HG02610 (cell line): Measurements from ENCODE around the gene METTL16.
A peak's percentile ranks its signal among the peaks of the same experiment; 100 is the strongest.

Experiments used
- ATAC-seq: cut with Tn5 transposase; IDR thresholded peaks from one replicate; pipeline ENCODE4 v1.9.1; 2021; ENCODE audit warnings: mild to moderate bottlenecking, moderate library complexity; ENCODE audit not compliant: unreplicated experiment

METTL16 gene

GRCh38 chr17:2416010-2416734 is 95.5 kb downstream of the METTL16 start:
- no peak for ATAC-seq

GRCh38 chr17:2415081-2415480 is 96.6 kb downstream of the METTL16 start:
- ATAC-seq: no peak

DNA sequence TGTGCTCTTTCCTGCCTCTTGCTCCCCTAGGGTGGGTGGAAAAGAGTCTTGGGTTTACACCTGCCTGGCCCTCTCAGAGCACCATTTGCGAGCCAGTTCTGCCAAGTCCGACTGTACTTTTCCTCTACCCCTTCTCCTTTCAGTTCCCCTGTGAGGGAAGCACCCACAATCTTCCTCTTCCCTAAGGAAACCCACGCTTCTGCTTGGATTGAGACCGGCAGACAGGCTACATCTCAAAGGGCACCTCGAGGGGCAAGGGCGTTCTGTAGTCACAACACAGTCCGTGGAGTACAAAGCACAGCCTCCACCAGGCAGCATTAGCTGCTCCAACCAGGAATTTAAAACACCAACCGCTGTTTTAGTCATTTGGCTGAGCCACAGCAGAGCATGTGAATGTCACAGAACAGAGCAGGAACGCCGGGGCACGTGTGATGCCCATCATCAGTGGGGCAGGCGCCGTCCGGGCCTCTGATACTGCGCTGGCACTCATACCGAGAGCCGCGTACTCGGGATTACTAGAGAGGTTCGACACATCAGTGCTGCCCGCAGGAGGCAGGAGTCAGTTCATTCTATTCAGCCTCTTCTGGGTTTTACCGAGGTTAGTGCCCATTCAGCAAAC is 97.1 kb downstream of the METTL16 start:
- ATAC-seq: no peak

GRCh38 chr17:2412561-2413021 is 99.1 kb downstream of the METTL16 start:
- no peak for ATAC-seq

DNA sequence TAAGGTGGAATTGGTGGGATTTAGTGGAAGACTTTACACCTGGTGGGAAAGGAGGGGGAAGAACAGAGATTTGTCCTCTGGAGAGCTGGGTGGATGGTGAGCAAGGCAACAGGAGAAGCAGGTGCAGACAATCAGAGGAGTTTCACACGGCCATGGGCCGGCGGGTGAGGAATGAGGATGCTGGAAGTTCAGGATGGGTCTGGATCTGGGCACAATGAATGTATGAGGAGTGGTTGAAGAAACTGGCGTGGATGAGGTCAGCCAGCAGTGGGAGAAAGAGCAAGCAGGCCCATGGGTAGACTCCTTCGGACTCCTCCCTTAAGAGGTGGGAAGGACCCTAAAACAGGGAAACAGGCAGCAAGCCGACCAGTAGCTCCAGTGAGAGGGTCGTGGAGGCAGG is 100.7 kb downstream of the METTL16 start:
- ATAC-seq: no peak

DNA sequence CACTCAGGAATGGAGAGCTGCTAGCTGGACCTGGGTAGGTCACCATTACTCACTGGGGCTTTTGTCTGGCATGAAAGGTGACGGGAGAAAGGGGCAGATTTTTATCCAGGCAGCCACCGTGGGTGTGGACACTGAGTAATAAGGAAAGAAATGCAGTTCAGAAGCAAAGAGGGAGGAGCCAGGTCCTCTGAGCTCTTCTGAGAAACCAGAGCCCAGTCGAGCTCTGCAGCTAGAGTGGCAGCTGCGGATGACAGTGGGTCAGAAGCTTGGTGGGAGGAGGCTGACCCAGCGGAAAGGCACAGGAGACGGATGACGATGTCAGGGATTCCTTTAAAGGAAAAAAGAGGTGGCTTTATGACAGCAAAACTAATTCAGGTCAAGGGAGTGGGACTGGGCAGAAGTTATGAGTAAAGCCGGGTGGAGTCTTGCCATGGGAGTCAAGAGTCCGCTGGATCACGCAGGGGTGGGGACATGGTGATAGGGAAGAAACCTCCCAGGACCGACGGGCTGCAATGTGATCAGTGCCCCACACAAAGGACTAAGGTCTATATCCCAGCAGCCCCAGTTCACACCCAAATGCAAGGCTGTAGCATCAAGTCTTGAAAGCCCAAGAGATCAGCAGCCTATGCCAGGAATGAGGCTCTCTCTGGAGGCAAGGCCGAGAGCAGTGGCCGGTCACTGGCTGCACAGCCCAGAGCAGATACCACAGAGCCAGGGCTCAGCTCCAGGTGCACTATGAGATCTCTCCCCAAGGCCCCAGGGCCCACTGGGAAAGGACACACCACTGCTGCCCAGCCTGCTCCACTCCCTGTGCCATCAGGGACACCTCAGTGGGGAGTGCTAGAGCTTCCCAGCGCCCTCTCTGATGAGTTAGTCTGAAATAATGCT is 104.5 kb downstream of the METTL16 start:
- no peak for ATAC-seq

DNA sequence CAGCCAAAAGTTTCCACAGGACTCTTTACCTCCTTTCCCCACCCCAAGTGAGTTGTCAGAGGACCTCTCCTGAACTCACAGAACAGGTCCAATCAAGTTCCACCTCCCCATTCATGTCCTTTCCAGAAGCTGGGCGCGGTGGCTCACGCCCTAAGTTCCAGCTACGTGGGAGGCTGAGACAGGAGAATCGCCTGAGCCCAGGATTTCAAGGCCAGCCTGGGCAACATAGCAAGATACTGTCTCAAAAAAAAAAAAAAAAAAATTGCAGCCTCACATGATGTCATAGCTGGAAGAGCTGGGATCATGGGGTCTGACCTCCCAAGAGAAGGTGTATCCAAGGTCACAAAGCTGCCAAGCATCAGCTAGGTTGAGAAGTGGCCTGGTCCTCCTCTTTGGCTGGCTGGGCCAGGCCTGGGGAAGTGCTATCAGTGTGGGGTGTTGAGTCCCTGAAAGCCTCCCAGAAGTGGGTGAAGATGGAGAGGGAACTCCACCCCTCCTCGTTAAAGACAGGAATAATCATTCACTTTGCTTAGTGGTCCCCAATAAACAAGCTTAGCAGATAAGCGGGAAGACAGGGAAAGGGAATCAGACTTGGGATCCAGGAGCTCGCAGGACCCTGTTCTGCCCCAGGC is 105.3 kb downstream of the METTL16 start:
- no peak for ATAC-seq

DNA sequence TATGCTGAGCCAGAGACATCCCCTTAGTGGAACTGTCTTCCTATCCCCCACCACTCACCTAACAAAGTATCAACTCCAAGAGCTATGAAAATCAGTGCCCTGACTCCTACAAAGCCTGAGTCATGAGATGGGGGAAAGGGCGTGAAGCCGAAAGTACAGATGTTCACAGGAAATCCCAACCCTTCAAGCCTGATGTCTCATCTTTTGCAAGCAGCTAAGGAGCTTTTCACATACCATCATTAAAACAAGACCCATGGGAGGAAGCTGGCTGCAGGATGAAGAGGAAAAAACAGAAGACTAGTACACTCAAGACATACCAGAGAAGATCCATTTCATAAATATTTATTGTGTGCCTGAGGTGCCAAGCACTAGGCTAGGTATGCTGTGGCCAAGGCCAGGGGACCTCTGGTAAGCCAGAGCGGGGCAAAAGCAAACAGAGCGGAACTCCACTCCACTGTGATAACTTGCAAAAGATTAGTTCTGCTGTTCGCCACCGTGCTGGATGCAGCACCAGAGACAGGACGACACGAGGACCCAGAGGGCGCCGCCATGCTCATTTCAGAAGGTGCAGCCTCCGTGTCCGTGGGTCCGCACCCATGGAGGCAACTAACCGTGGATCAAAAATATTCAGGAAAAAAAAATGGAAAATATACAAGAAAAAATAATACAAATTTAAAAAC is 106.3 kb downstream of the METTL16 start:
- ATAC-seq: no peak

- ATAC-seq: no peak
These were observed 108.6 kb downstream of the METTL16 start for GRCh38 chr17:2403044-2403443.

GRCh38 chr17:2402544-2402943 is 109.1 kb downstream of the METTL16 start:
- ATAC-seq: no peak

DNA sequence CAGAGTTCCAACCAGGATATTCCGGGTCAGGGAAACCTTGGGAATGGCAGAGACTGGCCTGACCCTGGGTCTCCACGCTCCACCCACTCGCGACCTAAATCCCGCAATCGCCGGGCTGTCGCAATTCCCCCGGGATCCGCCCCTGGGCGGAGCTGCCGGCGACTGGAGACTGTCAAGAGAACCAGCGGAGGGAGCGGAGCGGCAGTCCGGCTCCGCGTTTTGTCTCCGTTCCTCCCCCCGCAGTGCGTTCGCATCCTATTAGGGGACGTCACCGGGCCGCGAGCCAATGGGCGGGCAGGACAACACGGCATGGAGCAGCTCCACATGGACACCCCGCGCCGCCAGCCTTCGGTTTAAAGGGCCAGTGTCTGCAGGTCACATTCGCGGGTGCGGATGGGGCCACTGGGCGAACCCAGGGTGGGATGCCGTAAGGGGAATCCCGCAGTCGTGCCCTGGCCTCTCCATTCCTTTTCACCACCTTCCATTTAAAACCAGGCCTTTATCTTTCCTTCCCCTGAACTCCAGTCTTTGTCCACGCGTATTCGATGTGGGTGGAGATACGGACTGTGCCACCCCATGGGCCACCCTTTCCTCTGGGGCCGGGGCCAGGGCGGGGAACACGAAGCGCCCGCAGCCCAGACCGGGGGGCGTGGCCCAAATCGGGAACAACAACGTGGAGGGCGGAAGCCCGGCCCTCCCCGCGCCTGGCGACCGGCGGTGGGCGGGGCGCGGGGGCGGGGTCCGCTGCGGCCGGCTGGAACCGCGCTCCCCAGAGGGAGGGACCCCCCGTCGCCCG is 110.1 kb downstream of the METTL16 start:
- peak; percentile 47 for ATAC-seq

DNA sequence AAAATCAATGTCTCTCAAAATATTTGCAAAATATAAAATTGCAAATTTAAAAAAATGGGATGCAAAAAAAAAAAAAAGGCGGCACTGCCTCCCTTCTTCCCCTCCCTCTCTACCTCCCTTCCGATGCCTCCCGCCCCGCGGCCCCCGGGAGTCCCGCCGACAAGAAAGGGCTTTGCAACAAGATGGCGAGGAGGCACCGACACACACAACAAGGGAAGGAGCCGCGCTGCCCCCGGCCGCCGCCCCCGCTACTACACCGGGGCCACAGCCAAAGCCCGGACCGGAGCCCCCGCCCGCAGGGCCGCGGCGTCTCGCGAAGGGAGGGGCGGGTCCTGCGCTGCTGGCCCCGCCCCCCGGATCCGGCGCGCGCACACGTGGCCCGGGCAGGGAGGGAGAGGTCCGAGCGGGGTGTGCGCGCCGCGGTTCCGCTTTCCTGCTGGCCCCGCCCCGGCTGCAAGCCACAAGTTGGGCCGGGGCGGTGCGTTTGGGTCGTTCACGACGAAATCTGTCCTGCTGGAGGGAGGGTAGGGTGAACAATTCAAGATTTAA is 110.7 kb downstream of the METTL16 start, which contains the start of gene MNT:
MNT (minus strand) TSS at position 184 of the 549 bp plus-strand sequence. CDS start 348 bp downstream, outside the sequence.
- ATAC-seq: peak; percentile 32

- ATAC-seq: no peak
These were observed 111.2 kb downstream of the METTL16 start for GRCh38 chr17:2400474-2400866.

DNA sequence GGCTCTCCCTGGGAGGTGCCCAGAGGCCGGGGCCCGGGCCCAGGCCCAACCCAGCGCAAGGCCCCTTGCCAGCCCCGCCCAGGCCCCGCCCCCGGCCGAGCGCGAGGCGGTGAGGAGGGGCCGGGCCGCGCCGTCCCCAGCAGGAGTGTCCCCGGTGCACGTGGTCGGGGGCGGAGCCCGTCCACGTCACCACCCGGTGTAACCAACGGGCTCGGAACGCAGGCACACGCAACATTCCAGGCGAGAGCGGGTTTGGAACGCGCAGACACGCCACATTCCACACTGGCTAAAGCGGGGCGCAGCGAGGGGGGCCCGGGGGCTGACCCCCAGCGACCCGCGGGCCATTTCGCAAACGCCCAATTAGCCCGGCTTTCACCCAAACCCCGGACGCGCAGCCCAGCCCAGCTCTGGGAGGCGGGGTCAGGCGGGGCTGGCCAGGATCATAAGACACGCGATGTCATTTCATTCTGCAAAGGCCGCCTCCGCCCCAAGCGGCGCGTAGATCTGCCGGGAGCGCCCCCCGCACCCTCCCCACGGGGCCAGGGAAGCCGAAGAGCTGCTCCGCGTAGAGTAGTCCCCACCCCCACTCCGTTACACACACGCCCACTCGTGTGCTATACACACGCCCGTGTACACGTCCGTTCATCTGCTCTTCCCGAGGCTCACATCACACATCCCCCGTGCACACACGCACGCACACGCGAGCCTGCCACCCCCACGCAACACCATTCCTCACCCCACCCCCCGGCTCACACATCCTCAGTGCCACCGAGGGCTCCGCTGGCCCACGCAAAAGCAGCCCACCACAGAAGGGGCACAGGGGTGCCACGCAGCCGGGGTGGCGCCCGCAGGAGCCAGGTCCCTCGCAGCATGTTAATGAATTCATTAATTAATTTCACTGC is 111.9 kb downstream of the METTL16 start:
- ATAC-seq: peak; percentile 48

GRCh38 chr17:2398655-2399571 is 112.8 kb downstream of the METTL16 start:
- no peak for ATAC-seq

DNA sequence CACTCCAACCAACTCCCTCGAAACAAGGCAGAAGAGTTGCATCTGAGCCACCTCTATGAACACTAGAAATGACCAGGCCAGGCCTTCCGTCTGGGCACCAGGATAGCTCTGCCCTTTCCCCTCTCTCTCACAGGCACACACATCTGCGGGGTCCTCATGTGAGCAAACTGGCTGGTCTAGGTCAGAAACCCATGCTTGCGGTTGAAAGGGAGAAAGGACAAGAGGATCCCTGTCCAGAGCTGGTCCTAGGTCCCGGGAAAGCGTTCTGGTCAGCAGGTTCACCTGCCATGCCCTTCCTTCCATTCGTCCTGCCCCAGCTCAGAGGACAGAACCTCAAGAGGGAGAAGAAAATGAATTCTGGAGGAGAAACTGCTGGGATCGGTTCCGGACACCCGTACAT is 113.5 kb downstream of the METTL16 start:
- ATAC-seq: no peak
